D721Med (cell line): ENCODE measurements around the gene LDLRAD4.

Experiments used
- DNase-seq: peaks from one replicate; pipeline ENCODE4 v3.0.0; 2011; ENCODE audit warnings: low spot score; ENCODE audit not compliant: insufficient read length
- FAIRE-seq: peaks from 2 replicates; lab custom pipeline; 2011; peaks lifted over from hg19 to GRCh38; lab: Jason Lieb, UNC
- TF ChIP-seq, protein P1 (sequence below): IDR thresholded peaks from 2 replicates; pipeline ENCODE4 v1.5.1; 2012; ENCODE audit warnings: mild to moderate bottlenecking, control low read depth; ENCODE audit not compliant: insufficient read depth; ENCODE audit errors: missing control alignments

The LDLRAD4 gene

DNA sequence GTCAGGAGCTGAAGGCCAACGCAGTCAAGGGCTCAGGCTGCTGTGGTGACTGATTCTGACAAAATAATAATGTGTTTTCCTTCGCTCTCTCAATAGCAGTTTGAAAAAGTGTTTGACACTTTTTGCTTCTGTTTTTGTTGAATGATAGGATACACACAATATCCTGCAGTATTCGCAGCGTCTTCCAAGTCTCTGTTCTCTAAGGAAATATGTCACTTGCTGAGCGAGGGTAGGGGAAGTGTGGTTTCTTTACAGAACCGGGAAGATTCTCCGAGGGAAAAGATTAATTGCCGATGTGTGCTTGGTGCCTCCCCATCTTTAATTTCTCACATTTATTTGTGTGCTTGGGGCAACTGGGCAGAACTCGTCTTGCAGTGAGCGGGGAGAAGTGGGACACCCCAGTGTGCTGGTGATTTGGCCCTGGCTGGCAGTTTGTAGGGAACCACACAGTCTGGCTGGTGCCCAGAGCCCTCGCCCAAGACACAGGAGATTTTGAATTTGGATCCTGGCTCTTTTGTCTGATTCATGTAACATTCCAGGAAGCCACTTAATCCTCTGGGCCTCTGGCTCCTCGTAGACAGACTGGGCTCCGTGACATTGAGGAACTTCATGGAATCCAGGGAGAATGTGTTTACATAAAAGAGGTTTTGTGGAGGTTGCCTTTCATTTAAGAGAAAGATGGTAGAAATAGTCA lies 169.4 kb downstream of the LDLRAD4 start:
- FAIRE-seq: no peak
- no peak for DNase-seq
- TF ChIP-seq, protein P1, sequence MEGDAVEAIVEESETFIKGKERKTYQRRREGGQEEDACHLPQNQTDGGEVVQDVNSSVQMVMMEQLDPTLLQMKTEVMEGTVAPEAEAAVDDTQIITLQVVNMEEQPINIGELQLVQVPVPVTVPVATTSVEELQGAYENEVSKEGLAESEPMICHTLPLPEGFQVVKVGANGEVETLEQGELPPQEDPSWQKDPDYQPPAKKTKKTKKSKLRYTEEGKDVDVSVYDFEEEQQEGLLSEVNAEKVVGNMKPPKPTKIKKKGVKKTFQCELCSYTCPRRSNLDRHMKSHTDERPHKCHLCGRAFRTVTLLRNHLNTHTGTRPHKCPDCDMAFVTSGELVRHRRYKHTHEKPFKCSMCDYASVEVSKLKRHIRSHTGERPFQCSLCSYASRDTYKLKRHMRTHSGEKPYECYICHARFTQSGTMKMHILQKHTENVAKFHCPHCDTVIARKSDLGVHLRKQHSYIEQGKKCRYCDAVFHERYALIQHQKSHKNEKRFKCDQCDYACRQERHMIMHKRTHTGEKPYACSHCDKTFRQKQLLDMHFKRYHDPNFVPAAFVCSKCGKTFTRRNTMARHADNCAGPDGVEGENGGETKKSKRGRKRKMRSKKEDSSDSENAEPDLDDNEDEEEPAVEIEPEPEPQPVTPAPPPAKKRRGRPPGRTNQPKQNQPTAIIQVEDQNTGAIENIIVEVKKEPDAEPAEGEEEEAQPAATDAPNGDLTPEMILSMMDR: no peak

DNA sequence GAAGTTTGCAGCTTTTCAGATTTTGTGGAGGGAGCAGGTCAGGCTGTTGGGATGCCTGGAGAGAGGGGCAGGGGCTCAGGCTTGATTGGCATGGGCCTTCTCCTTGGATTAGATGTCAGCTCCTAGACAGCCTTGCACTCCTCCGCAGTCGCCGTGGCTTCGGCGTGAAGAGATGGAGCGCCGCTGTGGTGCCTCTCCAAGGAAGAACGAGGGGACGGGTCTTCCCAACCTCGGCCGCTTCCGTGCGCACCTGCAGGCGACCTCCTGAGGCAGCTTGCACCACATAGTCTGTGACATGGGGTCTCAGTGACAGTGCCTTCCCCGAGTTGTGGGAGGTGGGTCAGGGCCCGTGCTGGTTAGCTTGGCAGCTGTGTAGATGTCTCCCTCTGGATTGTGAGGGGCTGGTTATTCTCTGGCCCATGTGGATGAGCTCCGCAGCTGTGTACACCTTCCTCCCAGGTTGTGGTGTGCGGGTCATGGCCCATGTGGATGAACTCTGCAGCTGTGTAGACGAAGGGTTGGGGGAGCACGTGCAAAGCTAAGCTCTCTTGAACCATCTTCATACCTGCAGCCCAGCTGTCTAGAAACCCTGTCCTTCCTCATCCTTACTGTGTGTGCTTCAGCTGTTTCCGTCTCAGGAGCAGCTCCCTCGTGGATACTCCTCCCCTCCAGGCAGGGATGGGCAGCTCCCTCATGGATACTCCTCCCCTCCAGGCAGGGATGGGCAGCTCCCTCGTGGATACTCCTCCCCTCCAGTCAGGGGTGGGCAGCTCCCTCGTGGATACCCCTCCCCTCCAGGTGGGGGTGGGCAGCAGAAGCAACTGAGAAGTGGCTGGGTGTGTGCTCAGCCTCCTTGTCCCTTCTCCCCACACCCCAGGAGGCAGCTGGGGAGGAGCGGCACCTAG lies 170.3 kb downstream of the LDLRAD4 start:
- FAIRE-seq: no peak
- TF ChIP-seq, protein P1: no peak
- no peak for DNase-seq

DNA sequence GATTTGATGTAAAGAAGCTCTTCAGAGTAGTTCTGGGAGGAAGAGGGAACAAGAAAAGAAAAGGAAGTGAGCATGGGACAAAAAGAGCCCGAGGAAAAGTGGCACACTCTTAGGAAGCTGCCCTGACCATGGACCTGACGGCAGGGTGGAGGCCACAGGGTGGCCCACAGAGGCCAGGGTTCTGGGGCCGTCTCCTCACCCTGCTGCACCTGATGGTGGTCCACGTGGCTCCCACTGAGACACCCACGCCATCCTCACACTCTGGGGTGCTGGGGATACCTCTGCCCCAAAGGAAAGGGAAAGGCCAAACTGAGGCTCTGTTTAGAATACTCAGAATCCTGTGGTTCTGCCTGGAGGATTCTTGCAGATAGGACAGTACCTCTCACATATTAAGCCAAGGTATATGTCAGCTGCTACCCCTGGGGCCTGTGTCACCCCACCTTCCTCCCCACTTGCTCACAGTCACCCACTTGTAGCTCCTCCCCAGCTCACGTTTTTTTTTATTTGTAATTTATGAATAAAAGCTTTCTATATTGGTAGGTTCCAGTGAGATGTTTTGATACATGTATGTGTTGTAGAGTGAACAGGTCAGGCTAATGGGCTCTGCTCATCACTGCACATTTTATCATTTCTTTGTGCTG lies 171.1 kb downstream of the LDLRAD4 start:
- TF ChIP-seq, protein P1: no peak
- FAIRE-seq (no peak), DNase-seq (no peak)

DNA sequence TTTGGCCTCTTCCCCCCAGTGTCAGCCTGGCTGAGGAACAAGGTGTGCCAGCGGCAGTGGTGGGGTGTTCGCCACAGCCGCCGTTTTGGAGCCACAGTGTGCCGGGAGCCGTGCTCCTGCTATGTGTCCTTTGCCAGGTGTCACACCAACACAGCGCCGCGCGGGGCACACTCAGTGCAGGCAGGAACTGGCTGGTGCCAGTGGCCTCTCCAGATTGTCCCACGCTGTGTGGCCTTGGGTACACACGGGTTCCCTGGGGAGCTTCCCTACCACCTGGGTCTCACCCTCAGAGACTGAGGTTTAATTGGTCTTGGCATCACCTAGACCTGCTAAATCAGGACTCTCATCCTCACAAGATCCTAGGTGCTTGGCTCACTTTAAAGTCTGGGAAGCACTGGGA lies 171.6 kb downstream of the LDLRAD4 start:
- DNase-seq (no peak), FAIRE-seq (no peak)
- TF ChIP-seq, protein P1: no peak

DNA sequence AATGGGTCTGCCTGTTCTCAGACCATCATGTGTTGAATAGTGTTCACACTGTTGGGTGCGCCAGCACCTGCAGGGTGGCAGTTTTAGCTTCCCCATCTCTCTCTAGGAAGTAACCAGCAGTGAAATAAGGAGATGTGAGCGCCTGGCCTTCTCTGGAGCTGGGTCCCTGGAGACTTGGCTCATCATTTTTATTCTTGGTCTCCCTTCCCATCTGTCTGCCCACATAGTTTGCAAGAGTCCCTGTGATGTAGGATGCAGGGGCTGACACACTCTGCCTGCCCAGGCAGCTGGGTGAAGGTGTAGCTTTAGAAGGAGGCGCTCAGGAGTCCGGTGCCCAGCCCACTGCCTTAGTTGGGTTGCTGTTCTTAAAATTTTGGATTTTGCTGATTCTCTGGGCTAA lies 172.2 kb downstream of the LDLRAD4 start:
- DNase-seq (no peak), FAIRE-seq (no peak)
- TF ChIP-seq, protein P1: no peak

DNA sequence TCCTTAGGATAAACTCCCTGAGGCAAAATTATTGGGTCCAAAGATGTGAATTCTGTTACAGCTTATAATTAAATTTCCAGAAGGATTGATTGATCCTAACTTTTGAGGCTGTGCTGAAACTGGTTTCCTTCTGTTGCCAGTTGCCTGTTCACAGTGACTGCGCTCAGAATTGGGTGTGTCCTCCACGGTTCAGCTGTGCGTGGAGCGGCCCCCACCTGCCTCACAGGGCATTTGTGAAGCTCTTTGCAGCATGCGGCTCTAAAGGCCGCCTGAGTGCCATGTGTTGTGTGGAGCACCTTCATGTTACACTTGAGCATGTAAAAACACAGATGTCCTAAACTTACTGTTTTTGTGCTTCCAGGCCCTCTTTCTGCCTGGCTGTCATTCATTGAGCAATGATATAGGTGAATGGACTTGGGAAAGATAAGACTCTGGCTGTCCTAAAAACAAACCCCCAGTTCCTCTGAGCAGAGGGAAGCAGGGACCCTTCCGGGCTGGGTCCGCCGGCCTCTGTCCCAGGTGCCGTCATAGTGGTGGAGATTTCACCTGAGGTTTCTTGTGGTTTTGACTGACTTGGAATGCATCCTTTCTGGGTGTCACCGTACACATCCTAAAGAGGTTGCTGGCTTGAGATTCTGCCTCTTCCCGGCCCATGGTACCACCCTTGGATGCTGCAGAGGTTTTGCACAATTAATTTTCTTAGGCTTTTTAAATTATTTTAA lies 173.6 kb downstream of the LDLRAD4 start:
- TF ChIP-seq, protein P1: no peak
- no peak for FAIRE-seq

More for the DNA sequence above, 173.6 kb downstream of the LDLRAD4 start:
- DNase-seq: no peak
